ENCODE data around the gene APLF. TPM values are rescaled to one million over a fixed set of nuclear protein-coding genes. Genes with fewer than 3 reads are reported as not detected.
"Not testable (repeated sequence)": the region's sequence is repeated elsewhere in the genome, so short reads cannot be mapped to it uniquely, and the experiment has no call there.

APLF gene
- total RNA-seq, 3 donors from 2014 or later: 1.3 to 1.6 (median 1.3) TPM

GRCh38 chr2:68588589-68588988 lies 121.2 kb downstream of the APLF start:
- Mint-ChIP-seq H3K4me1 (ENCODE audit: low read depth) (no peaks in the 10 kb centered on the region), H3K36me3 (ENCODE audit: insufficient read depth) (peaks cover 10% of the 10 kb centered on the region), H3K4me3 (no peak overlapping the region), H3K9me3 (no peaks in the 10 kb centered on the region), H3K27me3 (ENCODE audit: low read depth) (no peaks in the 10 kb centered on the region)
- ATAC-seq (no peak), DNase-seq (no peak)

GRCh38 chr2:68589963-68590362 lies 122.6 kb downstream of the APLF start:
- ATAC-seq: no peak
- Mint-ChIP-seq H3K4me3 (no peak overlapping the region), H3K36me3 (ENCODE audit: insufficient read depth) (peaks cover 10% of the 10 kb centered on the region), H3K9me3 (no peaks in the 10 kb centered on the region), H3K27me3 (ENCODE audit: low read depth) (no peaks in the 10 kb centered on the region), H3K4me1 (ENCODE audit: low read depth) (peaks cover 7% of the 10 kb centered on the region)
- no peak for DNase-seq

GRCh38 chr2:68590702-68591101 lies 123.3 kb downstream of the APLF start:
- Mint-ChIP-seq H3K4me1 (ENCODE audit: low read depth) (peaks cover 10% of the 10 kb centered on the region), H3K36me3 (ENCODE audit: insufficient read depth) (peaks cover 10% of the 10 kb centered on the region), H3K27me3 (ENCODE audit: low read depth) (no peaks in the 10 kb centered on the region), H3K9me3 (no peaks in the 10 kb centered on the region), H3K4me3 (no peak overlapping the region)
- no peak for DNase-seq
- ATAC-seq: no peak

- Mint-ChIP-seq H3K36me3 (ENCODE audit: insufficient read depth) (peaks cover 10% of the 10 kb centered on the region), H3K9me3 (no peaks in the 10 kb centered on the region), H3K4me3 (no peak overlapping the region), H3K4me1 (ENCODE audit: low read depth) (peaks cover 10% of the 10 kb centered on the region), H3K27me3 (ENCODE audit: low read depth) (no peaks in the 10 kb centered on the region)
- DNase-seq (no peak), ATAC-seq (no peak)
These were observed 123.8 kb downstream of the APLF start for GRCh38 chr2:68591225-68591624.

- Mint-ChIP-seq H3K9me3 (peaks cover under 1% of the 10 kb centered on the region), H3K36me3 (ENCODE audit: insufficient read depth) (peaks cover 2% of the 10 kb centered on the region), H3K4me3 (no peak overlapping the region), H3K4me1 (ENCODE audit: low read depth) (peaks cover 10% of the 10 kb centered on the region), H3K27me3 (ENCODE audit: low read depth) (peaks cover 10% of the 10 kb centered on the region)
- DNase-seq: no peak
- no peak for ATAC-seq
These were observed 126.7 kb downstream of the APLF start for GRCh38 chr2:68594041-68594440.

GRCh38 chr2:68594674-68595492 lies 127.5 kb downstream of the APLF start:
- peaks cover 10% of the 10 kb centered on the region for H3K27me3 Mint-ChIP-seq (ENCODE audit: low read depth)
- H3K36me3 Mint-ChIP-seq (ENCODE audit: insufficient read depth): no peaks in the 10 kb centered on the region
- ATAC-seq (no peak), DNase-seq (peak; percentile 49)
- peaks cover 9% of the 10 kb centered on the region for H3K9me3 Mint-ChIP-seq
- H3K4me3 Mint-ChIP-seq: peak overlapping the region; percentile 39
- H3K4me1 Mint-ChIP-seq (ENCODE audit: low read depth): peaks cover 10% of the 10 kb centered on the region

GRCh38 chr2:68595493-68595785 lies 128.1 kb downstream of the APLF start:
- H3K27me3 Mint-ChIP-seq (ENCODE audit: low read depth); DNase-seq; ATAC-seq; H3K36me3 Mint-ChIP-seq (ENCODE audit: insufficient read depth); H3K4me3 Mint-ChIP-seq: not testable (repeated sequence)
- Mint-ChIP-seq H3K9me3 (peaks cover 14% of the 10 kb centered on the region), H3K4me1 (ENCODE audit: low read depth) (peaks cover 10% of the 10 kb centered on the region)

- not testable (repeated sequence) for H3K4me1 Mint-ChIP-seq (ENCODE audit: low read depth)
These were observed 133.1 kb downstream of the APLF start for GRCh38 chr2:68600495-68600894.

GRCh38 chr2:68603059-68603458 lies 135.7 kb downstream of the APLF start:
- Mint-ChIP-seq H3K4me1 (ENCODE audit: low read depth) (peaks cover 3% of the 10 kb centered on the region), H3K9me3 (peaks cover 26% of the 10 kb centered on the region), H3K27me3 (ENCODE audit: low read depth) (peaks cover 5% of the 10 kb centered on the region), H3K36me3 (ENCODE audit: insufficient read depth) (no peaks in the 10 kb centered on the region), H3K4me3 (no peak overlapping the region)
- ATAC-seq (no peak), DNase-seq (no peak)

More at GRCh38 chr2:68600495-68600894, 133.1 kb downstream of the APLF start:
- DNase-seq; H3K36me3 Mint-ChIP-seq (ENCODE audit: insufficient read depth); ATAC-seq; H3K4me3 Mint-ChIP-seq: not testable (repeated sequence)
- peaks cover 26% of the 10 kb centered on the region for H3K9me3 Mint-ChIP-seq
- H3K27me3 Mint-ChIP-seq (ENCODE audit: low read depth): peaks cover 12% of the 10 kb centered on the region

GRCh38 chr2:68604077-68604476 lies 136.7 kb downstream of the APLF start:
- H3K36me3 Mint-ChIP-seq (ENCODE audit: insufficient read depth): no peaks in the 10 kb centered on the region
- peaks cover 3% of the 10 kb centered on the region for H3K27me3 Mint-ChIP-seq (ENCODE audit: low read depth)
- peaks cover 3% of the 10 kb centered on the region for H3K4me1 Mint-ChIP-seq (ENCODE audit: low read depth)
- no peak overlapping the region for H3K4me3 Mint-ChIP-seq
- H3K9me3 Mint-ChIP-seq: peaks cover 25% of the 10 kb centered on the region
- ATAC-seq (no peak), DNase-seq (no peak)

- peaks cover 21% of the 10 kb centered on the region for H3K9me3 Mint-ChIP-seq
- H3K27me3 Mint-ChIP-seq (ENCODE audit: low read depth): peaks cover 3% of the 10 kb centered on the region
- no peak for DNase-seq
- no peak for ATAC-seq
- H3K4me3 Mint-ChIP-seq: no peak overlapping the region
- no peaks in the 10 kb centered on the region for H3K36me3 Mint-ChIP-seq (ENCODE audit: insufficient read depth)
- H3K4me1 Mint-ChIP-seq (ENCODE audit: low read depth): peaks cover 3% of the 10 kb centered on the region
These were observed 138.6 kb downstream of the APLF start for GRCh38 chr2:68605939-68606338.

- Mint-ChIP-seq H3K4me3 (no peak overlapping the region), H3K4me1 (ENCODE audit: low read depth) (peaks cover 3% of the 10 kb centered on the region), H3K9me3 (peaks cover 18% of the 10 kb centered on the region), H3K27me3 (ENCODE audit: low read depth) (peaks cover 3% of the 10 kb centered on the region), H3K36me3 (ENCODE audit: insufficient read depth) (no peaks in the 10 kb centered on the region)
- DNase-seq: no peak
- ATAC-seq: no peak
These were observed 139.4 kb downstream of the APLF start for GRCh38 chr2:68606759-68607158.

- H3K4me1 Mint-ChIP-seq (ENCODE audit: low read depth): peaks cover 3% of the 10 kb centered on the region
- H3K4me3 Mint-ChIP-seq: no peak overlapping the region
- DNase-seq (no peak), ATAC-seq (no peak)
- no peaks in the 10 kb centered on the region for H3K27me3 Mint-ChIP-seq (ENCODE audit: low read depth)
- H3K9me3 Mint-ChIP-seq: peaks cover 14% of the 10 kb centered on the region
- no peaks in the 10 kb centered on the region for H3K36me3 Mint-ChIP-seq (ENCODE audit: insufficient read depth)
These were observed 140.5 kb downstream of the APLF start for GRCh38 chr2:68607837-68608236.

GRCh38 chr2:68612765-68613519 lies 145.6 kb downstream of the APLF start:
- DNase-seq (no peak), ATAC-seq (no peak)
- Mint-ChIP-seq H3K27me3 (ENCODE audit: low read depth) (peaks cover 2% of the 10 kb centered on the region), H3K9me3 (peaks cover 14% of the 10 kb centered on the region), H3K4me1 (ENCODE audit: low read depth) (no peaks in the 10 kb centered on the region), H3K36me3 (ENCODE audit: insufficient read depth) (no peaks in the 10 kb centered on the region), H3K4me3 (no peak overlapping the region)

GRCh38 chr2:68620772-68621171 lies 153.4 kb downstream of the APLF start:
- ATAC-seq (no peak), DNase-seq (no peak)
- H3K9me3 Mint-ChIP-seq: peaks cover 5% of the 10 kb centered on the region
- H3K4me3 Mint-ChIP-seq: no peak overlapping the region
- no peaks in the 10 kb centered on the region for H3K4me1 Mint-ChIP-seq (ENCODE audit: low read depth)
- peaks cover 5% of the 10 kb centered on the region for H3K36me3 Mint-ChIP-seq (ENCODE audit: insufficient read depth)
- H3K27me3 Mint-ChIP-seq (ENCODE audit: low read depth): peaks cover 5% of the 10 kb centered on the region

All from activated T-cell treated with anti-CD3 and anti-CD28 coated beads, Interleukin-2, amount 50 U/mL, for 4 hours (primary cell).